PC-3 (cell line): ENCODE measurements around the gene SLC24A3. TPM values are rescaled to one million over a fixed set of nuclear protein-coding genes. Genes with fewer than 3 reads are reported as not detected.

ENCODE experiments used
- ATAC-seq: fragments of 200-7000 bp; cut with Tn5 transposase; 2 replicates; pipeline ENCODE4 v1.9.1; 2020; ENCODE audit warnings: mild to moderate bottlenecking, moderate library complexity
- BruUV-seq: library from RNA; stranded (reverse); fragments of 400-500 nt; replicated peaks from 2 replicates; lab custom pipeline; 2021; lab: Mats Ljungman, UMichigan
- CTCF ChIA-PET: fragments of 300-600 bp; sonication (Branson Sonifier 250); formaldehyde crosslinking; loops from one replicate; lab custom pipeline; 2022; ENCODE audit warnings: antibody characterized with exemption; lab: Charles Lee
- POLR2A ChIA-PET: fragments of 300-600 bp; sonication (Branson Sonifier 250); formaldehyde crosslinking; loops from one replicate; lab custom pipeline; 2022; ENCODE audit warnings: antibody characterized with exemption; ENCODE audit not compliant: unreplicated experiment; lab: Charles Lee
- DNase-seq: peaks from one replicate; pipeline ENCODE4 v3.0.0-alpha.2; 2015
- H2AFZ ChIP-seq: fragments of 300-600 bp; sonication (generic); 2 replicates; pipeline ENCODE4 v1.6.0; 2016; ENCODE audit warnings: antibody characterized with exemption, low read length
- H3F3A ChIP-seq: fragments of 300-600 bp; sonication (generic); one replicate; pipeline ENCODE4 v1.6.0; 2017; ENCODE audit warnings: antibody characterized with exemption, low read length, control low read depth, mild to moderate bottlenecking; ENCODE audit not compliant: unreplicated experiment
- H3K27ac ChIP-seq: fragments of 300-600 bp; sonication (generic); 2 replicates; pipeline ENCODE4 v1.5.1; 2016; ENCODE audit warnings: mild to moderate bottlenecking, low read length
- H3K27me3 ChIP-seq: fragments of 300-600 bp; sonication (generic); 2 replicates; pipeline ENCODE4 v1.6.1; 2016; ENCODE audit warnings: low read length, mixed read lengths
- H3K36me3 ChIP-seq: fragments of 300-600 bp; sonication (generic); 2 replicates; pipeline ENCODE4 v1.6.1; 2016; ENCODE audit warnings: low read depth, mixed run types, low read length, mixed read lengths
- H3K4me1 ChIP-seq: fragments of 300-600 bp; sonication (generic); 2 replicates; pipeline ENCODE4 v1.5.1; 2016; ENCODE audit warnings: low read length; ENCODE audit not compliant: insufficient read depth
- H3K4me2 ChIP-seq: fragments of 300-600 bp; sonication (generic); 2 replicates; pipeline ENCODE4 v1.6.0; 2016; ENCODE audit warnings: low read length
- H3K4me3 ChIP-seq: fragments of 300-600 bp; sonication (generic); 2 replicates; pipeline ENCODE4 v1.5.1; 2016; ENCODE audit warnings: mild to moderate bottlenecking, low read length, mixed read lengths
- H3K79me2 ChIP-seq: fragments of 300-600 bp; sonication (generic); 2 replicates; pipeline ENCODE4 v1.6.1; 2017; ENCODE audit warnings: low read length, mixed read lengths
- H3K9ac ChIP-seq: fragments of 300-600 bp; sonication (generic); 2 replicates; pipeline ENCODE4 v1.6.0; 2016; ENCODE audit warnings: mild to moderate bottlenecking, low read length
- H3K9me2 ChIP-seq: fragments of 300-600 bp; sonication (generic); replicated peaks from 2 replicates; pipeline ENCODE4 v1.6.1; 2016; ENCODE audit warnings: mixed run types, low read length, mixed read lengths
- H3K9me3 ChIP-seq: fragments of 300-600 bp; sonication (generic); 2 replicates; pipeline ENCODE4 v1.6.1; 2016; ENCODE audit warnings: low read length, mixed read lengths
- H4K20me1 ChIP-seq: fragments of 300-600 bp; sonication (generic); 2 replicates; pipeline ENCODE4 v1.6.1; 2016; ENCODE audit warnings: low read length, mixed read lengths
- EZH2 ChIP-seq: fragments of 300-600 bp; sonication (generic); IDR thresholded peaks from one replicate; pipeline ENCODE4 v1.6.1; 2017; ENCODE audit warnings: antibody characterized with exemption, mild to moderate bottlenecking, low read length; ENCODE audit not compliant: unreplicated experiment
- EZH2phosphoT487 ChIP-seq: fragments of 300-600 bp; sonication (generic); IDR thresholded peaks from 2 replicates; pipeline ENCODE4 v1.6.1; 2018; ENCODE audit warnings: mild to moderate bottlenecking, antibody characterized with exemption, low read length, borderline replicate concordance
- intact Hi-C: fragments of 100-400 bp; cut with micrococcal nuclease; formaldehyde crosslinking; loops from 2 replicates; pipeline ENCODE4 v1.9.0; 2023
- total RNA-seq: library from RNA; depleted of rRNA; stranded (reverse); fragments of >200 nt; gene quantifications from 2 replicates; pipeline ENCODE4 v1.2.3, GENCODE V29; 2014
- TF ChIP-seq, protein P1 (sequence below): fragments of 300-600 bp; sonication (generic); conservative IDR thresholded peaks from 2 replicates; pipeline ENCODE4 v1.5.1; 2017; ENCODE audit warnings: antibody characterized with exemption, low read depth, mild to moderate bottlenecking, low read length

Gene SLC24A3
- total RNA-seq, 1 experiment from 2014 or later = 0.11 TPM

DNA sequence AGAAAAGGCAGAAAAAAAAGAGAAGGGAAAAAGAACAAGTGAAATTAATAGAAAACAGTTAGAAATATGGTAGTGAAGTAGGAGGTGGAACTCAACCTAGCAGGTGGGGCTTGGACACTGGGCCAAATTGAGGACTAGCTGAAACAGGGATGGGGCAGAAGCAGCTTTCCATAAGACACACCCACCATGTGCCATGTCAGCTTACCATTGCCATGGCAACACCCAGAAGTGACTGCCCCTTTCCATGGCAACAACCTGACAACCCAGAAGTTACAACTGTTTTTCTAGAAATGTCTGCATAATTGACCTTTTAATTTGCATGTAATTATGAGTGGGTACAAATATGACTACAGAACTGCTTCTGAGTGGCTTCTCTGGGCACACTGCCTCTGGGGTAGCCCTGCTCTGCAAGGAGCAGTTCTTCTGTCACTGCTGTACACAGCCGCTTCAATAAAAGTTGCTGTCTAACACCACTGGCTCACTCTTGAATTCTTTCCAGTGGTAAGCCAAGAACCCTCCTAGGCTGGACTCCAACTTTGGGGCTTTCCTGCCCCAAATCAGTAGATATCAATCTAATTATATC is 35.9 kb upstream of the SLC24A3 start:
- intact Hi-C loops = no loop called here

DNA sequence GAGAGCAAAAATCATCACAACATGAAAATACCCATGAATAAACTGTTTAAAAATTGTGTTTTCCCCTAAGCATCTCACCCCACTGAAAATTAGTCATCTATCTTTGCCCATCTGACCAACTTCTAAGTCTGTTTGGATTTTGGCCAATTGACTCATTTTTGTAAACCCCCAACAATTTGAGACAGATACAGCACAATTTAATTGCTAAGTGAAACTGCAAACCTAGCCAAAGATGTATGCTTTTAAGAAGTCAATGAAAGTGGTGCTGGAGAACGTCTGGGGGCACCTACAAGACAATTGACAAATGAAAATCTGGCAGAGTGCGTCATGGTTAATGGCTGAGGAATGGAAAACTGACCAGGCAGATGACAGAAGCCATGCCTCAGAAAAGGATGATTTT is 30.9 kb upstream of the SLC24A3 start:
- no peak overlapping the region for H3K4me3 ChIP-seq
- DNase-seq (peak; percentile 18), ATAC-seq (no peak)
- H3K27ac ChIP-seq = no peak overlapping the region
- no TSS peak for BruUV-seq
- ChIA-PET CTCF (no interaction called here), POLR2A (no interaction called here)
- peaks cover 23% of the 10 kb centered on the region; the same call in 1 of the 2 replicates for H3K27me3 ChIP-seq
- H2AFZ ChIP-seq = no peak overlapping the region
- H3K4me2 ChIP-seq = no peak overlapping the region
- H3K36me3 ChIP-seq = no peaks in the 10 kb centered on the region
- no peaks in the 10 kb centered on the region for H3K9me3 ChIP-seq
- intact Hi-C loops = no loop called here
- no peak for TF ChIP-seq EZH2
- no peak for TF ChIP-seq EZH2phosphoT487
- TF ChIP-seq, protein P1, sequence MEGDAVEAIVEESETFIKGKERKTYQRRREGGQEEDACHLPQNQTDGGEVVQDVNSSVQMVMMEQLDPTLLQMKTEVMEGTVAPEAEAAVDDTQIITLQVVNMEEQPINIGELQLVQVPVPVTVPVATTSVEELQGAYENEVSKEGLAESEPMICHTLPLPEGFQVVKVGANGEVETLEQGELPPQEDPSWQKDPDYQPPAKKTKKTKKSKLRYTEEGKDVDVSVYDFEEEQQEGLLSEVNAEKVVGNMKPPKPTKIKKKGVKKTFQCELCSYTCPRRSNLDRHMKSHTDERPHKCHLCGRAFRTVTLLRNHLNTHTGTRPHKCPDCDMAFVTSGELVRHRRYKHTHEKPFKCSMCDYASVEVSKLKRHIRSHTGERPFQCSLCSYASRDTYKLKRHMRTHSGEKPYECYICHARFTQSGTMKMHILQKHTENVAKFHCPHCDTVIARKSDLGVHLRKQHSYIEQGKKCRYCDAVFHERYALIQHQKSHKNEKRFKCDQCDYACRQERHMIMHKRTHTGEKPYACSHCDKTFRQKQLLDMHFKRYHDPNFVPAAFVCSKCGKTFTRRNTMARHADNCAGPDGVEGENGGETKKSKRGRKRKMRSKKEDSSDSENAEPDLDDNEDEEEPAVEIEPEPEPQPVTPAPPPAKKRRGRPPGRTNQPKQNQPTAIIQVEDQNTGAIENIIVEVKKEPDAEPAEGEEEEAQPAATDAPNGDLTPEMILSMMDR = no peak
- H4K20me1 ChIP-seq = no peaks in the 10 kb centered on the region
- H3K4me1 ChIP-seq = no peaks in the 10 kb centered on the region
- H3K9me2 ChIP-seq = no peaks in the 10 kb centered on the region
- H3F3A ChIP-seq = no peaks in the 10 kb centered on the region
- no peak overlapping the region for H3K9ac ChIP-seq
- no peaks in the 10 kb centered on the region for H3K79me2 ChIP-seq

More for the DNA sequence above, 35.9 kb upstream of the SLC24A3 start:
- no peaks in the 10 kb centered on the region for H3K79me2 ChIP-seq
- no peak overlapping the region for H3K4me3 ChIP-seq
- H3F3A ChIP-seq = no peaks in the 10 kb centered on the region
- no peaks in the 10 kb centered on the region for H3K36me3 ChIP-seq
- TF ChIP-seq EZH2phosphoT487 = no peak
- TF ChIP-seq, protein P1 = no peak
- no peak for TF ChIP-seq EZH2
- no peaks in the 10 kb centered on the region for H3K9me3 ChIP-seq
- H3K4me1 ChIP-seq = no peaks in the 10 kb centered on the region
- no peak for DNase-seq
- POLR2A ChIA-PET = no interaction called here
- no peak overlapping the region for H3K9ac ChIP-seq
- H3K9me2 ChIP-seq = no peaks in the 10 kb centered on the region
- no peaks in the 10 kb centered on the region for H4K20me1 ChIP-seq
- no peak overlapping the region for H3K27ac ChIP-seq
- H2AFZ ChIP-seq = no peak overlapping the region
- ATAC-seq = no peak
- H3K4me2 ChIP-seq = no peak overlapping the region
- CTCF ChIA-PET = no interaction called here
- BruUV-seq = no TSS peak
- H3K27me3 ChIP-seq = peaks cover 20% of the 10 kb centered on the region; the same call in 1 of the 2 replicates

DNA sequence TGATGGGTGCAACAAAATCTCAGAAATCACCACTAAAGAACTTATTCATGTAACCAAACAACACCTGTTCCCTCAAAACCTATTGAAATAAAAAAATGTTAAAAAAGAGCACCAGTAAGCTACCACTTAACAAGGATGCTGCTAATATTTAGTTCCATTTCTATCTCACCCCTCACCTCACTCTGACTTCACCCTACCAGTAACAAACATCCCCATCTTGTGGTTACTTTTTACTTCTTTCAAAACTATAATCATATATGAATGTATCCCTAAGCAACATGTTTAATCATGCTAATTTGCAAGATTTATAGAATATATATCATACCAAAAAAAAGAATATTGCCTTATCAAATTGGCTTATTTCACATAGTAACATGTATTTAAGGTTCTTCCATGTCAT is 27.4 kb upstream of the SLC24A3 start:
- BruUV-seq = no TSS peak
- CTCF ChIA-PET = no interaction called here
- Histone ChIP-seq H3K36me3 (no peaks in the 10 kb centered on the region), H3K27me3 (peaks cover 10% of the 10 kb centered on the region; the same call in 1 of the 2 replicates), H3K9ac (no peak overlapping the region), H3K27ac (no peak overlapping the region), H3K4me2 (no peak overlapping the region), H3K4me3 (no peak overlapping the region), H2AFZ (no peak overlapping the region), H3K4me1 (no peaks in the 10 kb centered on the region), H3K79me2 (no peaks in the 10 kb centered on the region), H3K9me2 (no peaks in the 10 kb centered on the region), H3F3A (no peaks in the 10 kb centered on the region), H3K9me3 (peaks cover 5% of the 10 kb centered on the region; the same call in 1 of the 2 replicates), H4K20me1 (no peaks in the 10 kb centered on the region)
- TF ChIP-seq, protein P1 = peak; percentile 43; the same call in 1 of the 2 replicates
- no peak for TF ChIP-seq EZH2phosphoT487
- intact Hi-C loops = no loop called here
- ATAC-seq (no peak), DNase-seq (peak; percentile 47)
- POLR2A ChIA-PET = no interaction called here
